Activated CD4-positive, alpha-beta T cell treated with anti-CD3 and anti-CD28 coated beads, Interleukin-2, amount 50 U/mL, for 48 hours (primary cell): ENCODE measurements around the gene EDN1.

Experiments used
- DNase-seq, 2 experiments: peaks; one replicate each; pipeline ENCODE4 v3.0.0-alpha.2; 2020

Gene EDN1

GRCh38 chr6:12289933-12290820, at the start of gene EDN1:
TSS of gene EDN1 (plus strand) at chr6:12290361. CDS start at chr6:12290630, 269 bp downstream.
- DNase-seq, result peak; percentile 64 to 75

GRCh38 chr6:12241493-12242175, 48.5 kb upstream of the EDN1 start:
- no peak for DNase-seq

DNA sequence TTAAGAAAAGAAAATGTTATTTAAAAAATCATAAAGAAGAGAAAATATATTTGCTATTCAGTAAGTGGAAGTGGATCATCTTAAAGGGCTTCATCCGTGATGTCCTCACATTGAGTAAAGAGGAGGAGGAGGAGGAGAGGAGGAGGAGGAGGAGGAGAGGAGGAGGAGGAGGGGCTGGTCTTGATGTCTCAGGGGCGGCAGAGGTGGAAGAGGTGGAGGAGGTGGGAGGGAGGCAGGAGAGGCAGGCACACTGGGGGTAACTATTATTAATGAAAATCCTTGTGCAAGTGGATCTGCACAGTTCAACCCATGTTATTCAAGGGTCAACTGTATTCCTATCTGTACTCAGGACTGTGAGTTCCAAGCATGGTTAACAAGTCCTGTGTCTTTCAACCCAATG, 47.0 kb upstream of the EDN1 start:
- DNase-seq, result no peak

DNA sequence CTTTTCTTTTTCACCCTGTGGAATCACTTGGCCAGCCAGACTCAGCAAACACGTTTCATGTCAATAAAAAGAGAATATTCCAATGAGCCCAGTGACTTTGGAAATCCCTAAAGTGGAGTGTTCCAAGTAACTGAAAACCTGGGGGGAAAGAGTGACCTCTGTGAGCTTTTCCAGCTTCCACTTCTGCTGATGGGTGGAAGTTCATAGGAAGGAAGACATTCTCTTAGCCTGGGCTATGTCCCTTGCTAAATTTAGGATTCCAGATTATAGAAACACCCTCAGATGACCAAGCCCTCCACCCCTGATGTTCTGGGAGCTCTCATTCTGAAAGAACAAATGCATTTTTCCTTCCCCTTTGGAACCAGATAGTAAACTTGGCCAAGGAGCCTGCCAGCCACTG, 44.8 kb upstream of the EDN1 start:
- DNase-seq, result no peak

DNA sequence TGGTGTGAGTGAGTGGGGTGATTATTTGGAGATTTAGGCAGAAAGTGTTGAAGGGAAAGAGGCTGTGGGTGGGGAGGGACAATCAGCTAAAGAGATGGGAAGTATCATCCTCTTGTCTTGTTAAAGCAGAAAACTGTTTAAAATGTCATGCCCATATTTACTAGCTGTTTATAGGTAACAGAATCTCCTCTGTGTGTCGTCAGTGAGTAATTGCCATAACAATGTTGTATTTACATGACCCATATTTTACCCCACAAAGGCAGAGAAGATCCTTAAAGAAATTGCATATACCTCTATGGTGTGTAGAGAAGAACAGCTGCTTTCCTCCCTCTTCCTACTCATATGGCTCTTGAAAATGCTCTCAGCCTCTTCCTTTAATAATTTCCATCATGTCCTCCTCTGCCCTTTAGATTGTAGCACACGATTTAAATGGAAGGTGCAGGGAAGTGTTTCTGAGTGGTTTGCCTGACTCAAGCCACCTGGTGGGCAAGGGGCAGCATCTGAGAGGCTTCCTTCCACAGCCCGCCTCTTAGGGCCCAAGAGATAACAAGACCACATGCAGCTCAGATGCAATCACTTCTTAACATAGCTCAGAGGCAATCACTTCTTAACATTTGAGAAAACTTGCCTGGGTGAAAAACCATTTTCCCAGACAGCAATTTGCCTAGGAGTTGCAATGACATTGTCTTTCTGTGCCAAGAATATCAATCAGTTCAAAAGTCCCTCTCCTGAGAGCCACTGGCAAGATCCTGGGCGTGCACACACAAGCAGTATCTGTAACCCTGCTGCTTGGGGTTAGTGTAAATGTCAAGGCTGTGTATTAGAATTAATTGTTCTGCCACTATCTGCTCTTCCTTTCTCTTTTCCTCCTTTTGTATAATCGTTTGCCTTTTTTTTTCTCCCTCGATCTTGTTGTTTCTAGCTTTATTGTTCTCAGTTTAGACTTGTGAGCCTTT, 44.1 kb upstream of the EDN1 start:
- no peak for DNase-seq

DNA sequence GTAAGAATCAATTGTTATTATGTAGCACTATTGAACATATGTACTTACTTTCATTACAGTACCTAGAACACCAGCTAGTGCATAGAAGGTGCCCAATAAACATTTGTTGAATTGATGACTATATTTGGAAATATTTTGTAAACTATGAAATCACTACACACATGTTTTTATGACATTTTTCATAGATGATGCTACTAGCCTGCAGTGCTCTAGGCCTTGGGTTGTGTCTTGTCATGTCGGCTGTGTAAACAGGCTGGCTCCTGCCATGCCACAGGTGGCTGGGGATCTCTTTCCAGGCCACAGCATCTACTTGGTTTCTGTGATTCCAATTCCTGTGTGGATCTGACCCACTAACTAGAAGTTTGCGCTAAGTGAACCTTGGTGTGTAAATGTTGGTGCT, 43.3 kb upstream of the EDN1 start:
- no peak for DNase-seq

- DNase-seq, result no peak
These were observed 40.4 kb upstream of the EDN1 start for GRCh38 chr6:12249541-12250382.

GRCh38 chr6:12250383-12250770, 39.8 kb upstream of the EDN1 start:
- DNase-seq, result no peak

DNA sequence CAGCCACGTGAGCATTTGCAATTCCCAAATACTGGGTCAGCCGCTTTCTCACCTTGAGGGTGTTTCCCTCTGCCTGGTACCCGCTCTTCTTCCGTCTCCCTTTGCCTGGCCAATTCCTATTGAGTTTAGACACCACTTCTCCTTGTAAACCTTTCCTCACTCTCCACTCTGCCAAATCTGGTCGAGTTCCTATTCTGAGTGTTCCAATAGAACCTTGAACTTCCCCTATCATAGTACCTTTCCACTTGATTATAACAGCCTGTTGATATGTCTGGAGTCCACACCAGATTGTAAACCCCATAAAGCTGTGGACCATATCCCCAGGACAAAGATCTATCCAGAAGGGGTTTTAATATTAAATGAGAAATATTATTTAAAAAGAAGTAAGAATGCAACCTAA, 36.0 kb upstream of the EDN1 start:
- DNase-seq, result no peak

GRCh38 chr6:12258191-12258590, 32.0 kb upstream of the EDN1 start:
- DNase-seq, result no peak

GRCh38 chr6:12258591-12259075, 31.5 kb upstream of the EDN1 start:
- DNase-seq, result no peak

DNA sequence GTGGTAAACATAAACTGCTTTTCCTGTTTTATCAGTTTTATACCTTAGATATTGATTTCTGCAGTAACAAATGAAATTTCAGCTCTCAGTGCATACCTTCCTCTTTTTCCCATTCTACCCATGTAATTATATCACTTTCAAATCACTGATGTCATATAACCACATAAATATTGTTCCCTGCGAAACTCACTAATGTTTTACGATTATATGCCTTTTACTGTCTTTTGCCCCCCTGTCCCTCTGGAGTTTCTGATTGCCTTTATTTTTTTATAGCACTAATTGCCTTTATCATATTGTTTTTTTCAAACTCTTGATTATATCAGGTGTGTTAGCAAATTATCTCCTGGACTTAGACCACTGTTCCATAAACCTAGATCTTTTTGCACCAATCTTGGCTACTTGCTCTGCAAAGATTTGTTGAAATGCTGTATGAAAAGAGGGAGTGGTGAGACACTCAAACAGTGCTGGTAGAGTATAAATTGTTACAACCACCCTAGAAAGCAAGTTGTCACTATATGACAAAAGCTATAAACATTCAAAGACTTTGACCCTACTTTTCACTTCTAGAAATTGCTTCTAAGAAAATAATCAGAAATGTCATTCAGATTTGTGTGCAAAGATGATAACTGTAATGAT, 29.6 kb upstream of the EDN1 start:
- no peak for DNase-seq

DNA sequence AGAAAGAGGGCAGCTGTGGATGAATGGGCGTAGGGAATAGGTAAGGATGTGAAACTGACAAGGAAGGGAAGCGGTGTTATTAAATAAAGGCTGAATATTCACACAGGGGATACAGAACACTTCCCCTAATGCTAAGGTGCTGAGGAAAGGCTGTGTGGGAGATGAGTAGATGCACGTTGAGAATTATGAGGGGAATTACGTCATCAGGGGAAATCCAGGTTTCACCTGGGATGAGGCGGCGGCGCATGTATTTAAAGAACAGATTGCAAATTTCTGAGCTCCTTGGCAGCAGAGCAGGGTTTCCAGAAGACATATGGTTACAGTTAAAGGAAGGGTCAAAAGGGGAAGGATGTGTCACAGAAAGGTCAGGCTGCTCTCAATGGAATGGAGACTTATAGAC, 28.7 kb upstream of the EDN1 start:
- DNase-seq, result no peak

DNA sequence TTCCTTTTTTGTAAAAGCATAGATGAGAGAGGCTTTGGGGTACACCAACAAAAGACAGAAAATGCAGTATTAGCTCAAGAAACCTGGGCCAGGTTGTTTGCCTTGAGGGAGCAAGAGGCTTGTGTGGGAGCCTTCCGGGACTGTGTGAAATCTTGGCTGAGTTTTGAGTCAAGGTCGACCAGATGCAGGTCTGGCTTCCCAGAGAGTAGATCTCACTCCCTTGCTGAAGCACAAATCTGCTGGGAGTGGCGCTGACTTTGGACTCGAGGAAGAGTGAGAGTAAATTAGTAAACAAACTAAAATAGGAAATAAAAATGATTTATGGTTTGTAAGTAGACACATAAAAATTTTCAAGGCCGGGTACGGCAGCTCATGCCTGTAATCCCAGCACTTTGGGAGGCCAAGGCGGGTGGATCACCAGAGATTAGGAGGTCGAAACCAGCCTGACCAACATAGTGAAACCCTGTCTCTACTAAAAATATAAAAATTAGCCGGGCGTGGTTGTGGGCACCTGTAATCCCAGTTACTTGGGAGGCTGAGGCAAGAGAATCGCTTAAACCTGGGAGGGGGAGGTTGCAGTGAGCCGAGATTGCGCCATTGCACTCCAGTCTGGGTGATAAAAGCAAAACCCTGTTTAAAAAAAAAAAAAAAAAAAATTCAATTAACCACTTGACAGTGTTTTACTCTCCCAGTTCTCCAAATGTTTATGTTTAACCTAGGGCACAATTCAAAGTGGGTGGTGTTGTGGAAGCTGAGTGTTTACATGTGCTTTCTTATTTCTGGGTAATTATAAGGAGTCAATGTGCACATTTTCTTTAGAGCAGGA, 27.7 kb upstream of the EDN1 start:
- no peak for DNase-seq

GRCh38 chr6:12263403-12263802, 26.8 kb upstream of the EDN1 start:
- DNase-seq, result no peak

GRCh38 chr6:12264671-12265070, 25.5 kb upstream of the EDN1 start:
- DNase-seq, result no peak

GRCh38 chr6:12265296-12265695, 24.9 kb upstream of the EDN1 start:
- DNase-seq, result no peak

DNA sequence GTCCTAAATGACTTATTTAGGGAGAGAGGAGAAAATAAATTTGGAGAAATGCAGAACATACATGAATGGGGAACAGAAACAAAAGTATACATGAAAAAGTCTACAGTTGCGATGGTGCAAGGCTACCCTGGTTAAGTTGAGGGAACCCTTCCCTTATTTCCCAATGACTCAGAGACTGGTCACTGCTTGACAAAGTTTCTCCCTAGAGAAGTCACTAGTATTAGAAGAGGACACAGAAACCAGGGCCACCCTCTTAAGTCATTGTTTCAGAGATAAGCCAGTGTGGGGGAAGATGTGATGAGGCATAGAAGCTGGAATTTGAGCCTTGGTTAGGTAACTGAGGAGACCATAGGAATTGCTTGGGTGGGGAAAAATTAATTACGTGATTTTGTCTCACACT, 24.4 kb upstream of the EDN1 start:
- no peak for DNase-seq

- no peak for DNase-seq
These were observed 23.6 kb upstream of the EDN1 start for GRCh38 chr6:12266571-12266970.

DNA sequence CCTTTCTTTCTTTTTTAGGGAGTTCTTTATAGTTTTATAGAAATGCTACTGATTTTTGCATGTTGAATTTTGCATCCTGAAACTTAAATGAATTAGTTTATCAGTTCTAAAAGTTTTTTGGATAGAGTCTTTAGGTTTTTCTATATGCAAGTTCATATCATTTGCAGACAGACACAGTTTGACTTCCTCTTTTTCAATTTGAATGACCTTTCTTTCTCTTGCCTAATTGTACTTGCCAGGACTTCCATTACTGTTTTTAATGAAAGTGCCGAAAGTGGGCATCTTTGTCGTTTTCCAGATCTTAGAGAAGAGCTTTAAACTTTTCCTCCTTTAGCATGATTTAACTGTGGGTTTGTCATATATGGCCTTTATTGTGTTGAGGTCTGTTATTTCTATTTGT, 21.1 kb upstream of the EDN1 start:
- DNase-seq, result no peak
